ENCODE data around the gene CLCA2.

Gene CLCA2

DNA sequence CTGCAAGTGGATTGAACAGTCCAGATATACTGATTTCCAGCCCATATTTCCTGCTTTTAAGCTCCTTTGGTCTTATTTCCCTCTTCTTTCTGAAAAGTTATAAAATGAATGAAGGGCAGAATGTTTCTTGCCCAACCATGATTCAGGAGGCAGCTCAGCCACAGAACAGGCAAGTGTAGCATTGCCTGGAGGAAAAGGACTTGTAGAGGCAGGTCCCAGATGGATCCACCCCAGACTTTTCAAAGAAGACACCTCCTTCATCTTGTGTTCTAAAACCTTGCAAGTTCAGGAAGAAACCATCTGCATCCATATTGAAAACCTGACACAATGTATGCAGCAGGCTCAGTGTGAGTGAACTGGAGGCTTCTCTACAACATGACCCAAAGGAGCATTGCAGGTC is at the start of gene CLCA2:
TSS of gene CLCA2 (plus strand) at position 299 of the 400 bp plus-strand sequence. CDS start at position 376, 77 bp downstream.
- no peak for DNase-seq

DNA sequence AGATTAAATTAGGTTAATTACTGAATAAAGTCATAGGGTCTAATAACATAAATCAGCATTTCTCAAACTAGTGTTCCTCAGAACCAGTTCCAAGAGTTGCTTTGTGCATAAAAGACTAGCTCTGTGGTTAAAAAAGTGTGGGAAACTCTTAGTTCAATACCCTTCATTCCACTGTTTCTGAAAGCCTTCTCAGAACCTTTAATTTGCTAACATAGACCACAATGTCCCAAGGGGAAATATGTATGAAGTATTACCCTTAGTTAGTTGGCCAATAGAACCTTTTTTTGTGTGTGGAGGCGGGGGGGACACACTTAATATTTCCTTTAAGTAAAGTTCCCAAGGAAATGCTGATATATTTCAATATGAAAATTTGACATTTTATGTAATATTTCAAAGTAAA is 48.3 kb upstream of the CLCA2 start:
- DNase-seq = no peak

DNA sequence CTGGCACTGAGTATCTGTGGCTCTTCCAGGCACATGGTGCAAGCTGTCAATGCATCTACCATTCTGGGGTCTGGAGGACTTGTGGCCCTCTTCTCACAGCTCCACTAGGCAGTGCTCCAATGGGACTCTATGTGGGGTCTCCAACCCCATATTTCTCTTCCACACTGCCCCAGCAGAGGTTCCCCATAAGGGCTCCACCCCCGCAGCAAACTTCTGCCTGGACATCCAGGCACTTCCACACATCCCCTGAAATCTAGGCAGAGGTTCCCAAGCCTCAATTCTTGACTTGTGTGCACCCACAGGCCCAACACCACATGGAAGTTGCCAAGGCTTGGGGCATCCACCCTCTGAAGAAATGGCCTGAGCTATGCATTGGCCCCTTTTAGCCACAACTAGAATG is 46.6 kb upstream of the CLCA2 start:
- no peak for DNase-seq

DNA sequence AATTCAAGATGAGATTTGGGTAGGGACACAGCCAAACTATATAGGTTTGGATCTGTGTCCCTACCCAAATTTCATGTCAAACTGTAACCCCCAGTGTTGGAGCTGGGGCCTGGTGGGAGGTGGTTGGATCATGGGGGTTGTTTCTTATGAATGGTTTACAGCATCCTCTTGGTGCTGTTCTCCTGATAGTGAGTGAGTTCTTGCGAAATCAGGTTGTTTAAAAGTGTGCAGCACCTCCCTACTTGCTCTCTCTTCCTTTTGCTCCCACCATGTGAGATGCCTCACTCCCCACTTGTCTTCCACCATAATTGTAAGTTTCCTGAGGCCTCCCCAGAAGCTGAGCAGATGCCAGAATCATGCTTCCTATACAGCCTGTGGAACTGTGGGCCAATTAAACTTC is 45.2 kb upstream of the CLCA2 start:
- no peak for DNase-seq

DNA sequence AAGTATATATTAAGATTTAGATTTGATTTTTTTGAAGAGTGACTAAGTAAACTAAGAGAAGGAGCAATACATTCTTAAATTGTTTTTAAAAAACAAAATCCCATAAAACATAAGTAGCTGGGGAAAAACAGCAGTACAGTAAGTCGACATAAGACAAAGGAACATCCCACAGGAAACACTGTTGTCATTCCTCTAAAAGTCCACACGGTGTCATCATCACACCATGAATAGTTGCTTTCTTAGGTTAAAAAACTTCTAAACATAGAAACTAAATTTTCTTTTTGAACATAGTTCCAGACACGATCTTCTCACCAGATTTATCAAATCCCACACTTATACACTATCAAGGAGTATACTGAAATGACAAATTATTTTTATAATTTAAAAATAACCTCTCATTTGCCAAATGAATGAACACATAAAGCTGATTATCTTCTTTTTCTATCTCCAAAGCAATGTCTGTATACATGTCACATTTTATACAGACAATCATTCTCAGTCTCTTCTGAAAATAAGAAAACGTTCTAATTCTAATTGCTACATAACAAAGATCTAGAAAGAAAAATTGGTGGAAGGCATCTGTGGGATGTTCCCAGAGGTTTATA is 43.6 kb upstream of the CLCA2 start:
- peak; percentile 31 for DNase-seq

DNA sequence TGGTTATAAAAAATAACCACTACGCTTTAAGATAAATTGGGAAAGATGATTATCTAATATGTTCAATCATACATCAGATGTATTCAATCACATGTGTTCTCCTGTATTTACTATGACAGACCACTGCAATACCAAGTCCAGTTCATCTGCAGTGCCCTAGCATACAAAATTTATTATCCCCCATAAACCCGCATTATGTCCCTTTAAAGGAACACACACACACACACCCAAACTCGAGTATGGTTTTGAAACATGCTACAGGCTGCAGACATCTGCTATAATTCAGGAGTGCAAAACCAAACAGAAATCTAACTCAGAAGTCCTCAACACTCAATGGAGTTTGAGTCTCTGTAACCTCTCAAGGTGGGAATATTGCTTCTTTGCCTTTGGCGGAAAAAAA is 42.7 kb upstream of the CLCA2 start:
- no peak for DNase-seq

DNA sequence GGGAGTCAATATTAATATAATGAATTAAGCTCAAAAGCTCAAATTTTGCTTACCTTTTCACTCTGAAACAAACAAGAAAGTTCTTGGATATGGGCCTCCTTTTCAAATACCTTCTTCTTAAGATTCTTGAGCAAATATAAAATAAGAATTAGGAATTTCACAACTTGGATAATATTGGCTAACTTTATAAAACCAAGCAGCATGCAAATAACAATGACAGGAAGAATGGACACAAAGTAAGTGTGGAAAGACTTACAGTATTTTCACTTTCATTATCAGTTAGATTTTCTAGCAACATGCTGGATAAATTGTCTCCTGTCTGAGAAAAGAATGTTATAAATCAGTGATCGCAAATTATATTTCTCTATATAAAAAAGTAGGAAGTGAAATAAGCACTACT is 41.1 kb upstream of the CLCA2 start:
- DNase-seq = no peak

DNA sequence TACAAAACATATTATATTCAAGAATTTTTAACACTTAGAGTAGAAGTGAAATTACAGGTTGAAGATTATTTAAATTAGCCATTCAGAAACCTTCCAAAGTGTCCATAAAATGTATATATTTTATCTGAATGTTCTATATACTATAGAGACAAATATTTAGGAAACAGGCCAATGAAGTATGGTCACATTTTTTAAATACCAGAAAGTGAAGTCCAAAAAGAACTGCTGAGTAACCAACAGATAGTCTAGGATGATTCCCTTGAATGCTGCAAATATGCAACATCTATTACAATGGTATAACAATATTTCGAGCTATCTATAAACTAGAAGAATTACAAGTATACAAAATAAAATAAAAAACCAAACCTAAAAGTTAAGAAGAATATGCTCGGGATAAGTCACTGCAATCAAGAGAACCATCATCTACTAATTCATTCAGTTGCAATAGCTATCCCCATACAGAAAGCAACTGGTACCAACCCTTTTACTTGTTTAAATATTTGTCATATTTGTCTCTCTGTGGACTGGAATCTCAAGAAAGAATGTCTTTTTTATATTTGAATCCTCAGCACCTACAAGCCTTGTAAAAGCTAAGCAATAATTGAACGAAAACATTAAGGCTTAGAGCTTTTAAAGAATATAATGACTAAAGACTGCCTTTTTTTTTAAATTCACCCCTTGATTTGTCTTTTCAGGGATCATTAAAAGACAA is 35.9 kb upstream of the CLCA2 start:
- DNase-seq = no peak

GRCh38 chr1:86388777-86389176 is 35.2 kb upstream of the CLCA2 start:
- DNase-seq = no peak

DNA sequence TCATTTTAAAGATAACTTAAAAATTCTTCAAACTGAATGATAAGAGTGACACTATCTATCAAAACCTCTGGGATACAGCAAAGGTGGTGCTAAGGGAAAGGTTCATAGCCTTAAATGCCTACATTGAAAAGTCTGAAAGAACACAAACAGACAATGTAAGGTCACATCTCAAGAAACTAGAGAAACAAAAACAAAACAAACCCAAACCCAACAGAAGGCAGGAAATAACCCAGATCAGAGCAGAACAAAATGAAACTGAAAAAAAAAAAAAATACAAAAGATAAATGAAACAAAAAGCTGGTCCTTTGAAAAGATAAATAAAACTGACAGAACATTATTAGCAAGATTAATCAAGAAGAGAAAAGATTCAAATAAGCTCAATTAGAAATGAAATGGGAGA is 34.7 kb upstream of the CLCA2 start:
- no peak for DNase-seq

DNA sequence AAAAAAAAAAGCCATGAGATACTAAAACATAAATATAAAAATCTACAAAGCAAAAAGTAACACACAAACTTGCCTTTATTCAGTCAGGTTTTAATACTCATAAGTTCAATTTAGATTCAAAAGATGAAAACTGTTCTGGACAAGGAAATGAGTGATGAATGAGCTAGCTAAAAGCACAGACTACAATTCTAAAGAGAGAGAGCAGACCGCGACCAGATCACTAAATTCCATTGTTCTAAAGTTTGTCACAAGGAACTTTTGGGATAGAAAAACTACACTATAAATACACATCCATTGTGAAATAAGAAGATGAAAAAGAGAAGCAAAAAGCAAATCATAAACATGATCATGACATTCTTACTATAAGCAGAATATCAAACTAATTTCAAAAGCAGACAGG is 29.6 kb upstream of the CLCA2 start:
- DNase-seq = no peak

- peak; percentile 82 for DNase-seq
Observed at GRCh38 chr1:86395751-86396497, 28.0 kb upstream of the CLCA2 start, which contains the start of gene ODF2L. Gene ODF2L (minus strand): TSS chr1:86396323. CDS start chr1:86387027, 9,296 bp downstream.

- no peak for DNase-seq
Observed at GRCh38 chr1:86396498-86396890, 27.5 kb upstream of the CLCA2 start.

DNA sequence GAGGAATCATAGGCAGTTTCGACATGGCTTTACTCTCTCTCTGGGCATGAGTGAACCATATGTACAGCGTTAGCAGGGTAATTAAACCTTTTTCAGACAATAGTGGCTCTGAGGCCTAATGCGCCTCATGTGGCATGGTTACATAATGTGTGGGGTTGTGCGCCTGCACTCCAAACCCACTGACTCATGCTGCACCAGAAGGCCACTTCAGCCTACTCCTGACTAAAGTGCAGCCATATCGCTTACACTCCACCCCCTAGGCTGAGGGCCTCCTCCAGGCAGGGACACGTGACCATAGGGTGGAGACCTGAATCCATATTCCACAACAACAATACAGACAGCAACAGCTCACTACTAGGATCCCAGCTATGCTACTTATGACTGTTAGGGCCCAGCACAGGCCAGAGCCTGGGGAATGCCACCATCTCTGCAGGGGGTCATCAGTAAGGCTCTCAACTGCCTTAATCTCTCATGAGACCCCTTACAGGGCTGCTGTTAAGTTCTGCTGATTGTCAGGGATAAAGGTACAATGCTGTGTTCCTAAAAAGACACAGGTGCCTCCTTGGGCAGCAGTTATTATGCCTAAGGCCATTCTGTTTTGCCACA is 14.5 kb upstream of the CLCA2 start:
- peak; percentile 95 for DNase-seq

GRCh38 chr1:86410879-86411278 is 13.1 kb upstream of the CLCA2 start:
- DNase-seq = no peak

DNA sequence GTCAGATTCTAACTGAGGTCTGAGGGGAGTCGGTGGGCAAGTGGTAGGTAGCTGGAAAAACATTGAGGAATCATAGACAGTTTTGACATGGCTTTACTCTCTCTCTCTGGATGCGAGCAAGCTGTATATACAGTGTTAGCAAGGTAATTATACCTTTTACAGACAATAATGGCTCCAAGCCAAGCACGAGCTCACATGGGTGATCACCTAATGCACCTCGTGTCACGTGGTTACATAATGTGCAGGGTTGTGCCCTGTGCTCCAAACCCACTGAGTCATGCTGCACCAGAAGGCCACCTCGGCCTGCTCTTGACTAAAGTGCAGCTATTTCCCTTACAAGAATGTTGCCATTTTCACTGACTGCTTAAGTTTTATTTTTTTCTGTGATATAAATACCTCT is 7.6 kb upstream of the CLCA2 start:
- DNase-seq = peak; percentile 76

DNA sequence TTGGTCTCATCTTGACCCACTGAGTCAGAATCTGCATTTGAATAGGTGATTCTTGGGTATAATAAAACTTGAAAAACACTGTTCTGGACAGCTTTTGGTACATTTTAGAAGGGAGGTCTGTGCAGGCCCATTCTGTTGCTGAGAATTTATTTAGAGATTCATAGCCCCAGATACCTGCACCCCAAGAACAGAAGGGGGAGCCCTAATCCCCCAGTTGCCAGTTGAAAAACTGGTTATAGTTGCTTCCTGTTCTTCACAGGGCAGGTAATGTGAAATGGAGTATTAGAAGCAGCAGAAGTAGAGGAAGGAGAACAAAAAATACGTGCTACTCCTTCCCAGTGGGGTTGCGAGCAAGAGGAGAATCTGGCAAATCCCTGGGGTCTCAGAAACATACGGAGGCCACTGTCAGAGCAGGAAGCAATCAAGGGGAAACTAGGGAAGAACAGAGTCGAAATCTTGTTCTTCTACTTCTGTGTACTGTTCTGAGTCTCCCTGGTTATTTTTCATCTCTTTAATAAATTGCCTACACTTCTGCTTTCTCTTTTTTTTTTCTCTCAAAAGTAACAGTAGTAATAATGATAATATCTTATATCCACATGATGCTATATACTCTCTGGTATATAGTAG is 4.6 kb upstream of the CLCA2 start:
- DNase-seq = no peak

- no peak for DNase-seq
Observed at GRCh38 chr1:86421601-86422280, 2.2 kb upstream of the CLCA2 start.

DNA sequence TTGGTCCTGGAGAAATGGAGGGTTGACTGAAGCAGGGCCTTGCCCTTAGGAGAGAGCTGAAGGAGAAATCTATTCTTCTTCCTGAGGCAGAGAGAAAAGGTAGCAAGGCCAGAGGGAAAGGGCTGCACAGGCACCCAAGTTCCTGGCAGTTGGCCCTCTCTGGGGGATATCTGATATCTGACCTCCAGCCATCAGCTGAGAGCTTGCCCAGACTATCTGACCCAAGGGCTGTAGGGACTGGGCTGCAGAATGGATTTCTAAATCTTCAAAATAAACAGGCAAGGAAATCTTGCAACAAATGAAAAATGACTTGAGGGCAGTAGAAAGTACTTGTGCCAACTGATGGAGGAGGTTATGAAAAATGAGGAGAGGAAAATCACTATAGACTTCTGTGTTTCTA is 498 bp upstream of the CLCA2 start:
- no peak for DNase-seq

GRCh38 chr1:86429122-86429725 is 5.3 kb downstream of the CLCA2 start:
- DNase-seq = no peak

- no peak for DNase-seq
Observed at GRCh38 chr1:86429835-86430234, 5.9 kb downstream of the CLCA2 start.

DNA sequence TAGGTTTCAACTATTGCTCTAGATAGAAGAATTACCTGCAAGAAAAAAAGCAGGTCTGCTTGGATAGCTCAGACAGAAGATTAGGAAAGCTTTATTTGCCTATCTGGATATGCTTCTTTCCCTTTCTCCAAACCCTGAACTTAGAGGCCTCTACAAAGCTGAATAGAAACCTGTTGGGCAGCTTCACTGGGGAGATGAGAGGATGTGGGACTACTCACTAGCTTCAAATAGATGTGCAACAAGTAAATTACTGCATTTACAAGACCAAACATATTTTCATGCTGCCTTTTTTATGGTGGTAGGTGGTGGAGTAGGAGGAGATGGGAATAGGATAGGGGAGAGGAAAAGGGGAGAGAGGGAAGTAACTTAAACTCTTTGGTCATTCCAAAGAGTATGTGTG is 6.4 kb downstream of the CLCA2 start:
- no peak for DNase-seq

All from NCI-H2029 (cell line).